A673 (cell line): ENCODE data around the gene SDF4. TPM values are rescaled to one million over a fixed set of nuclear protein-coding genes. Genes with fewer than 3 reads are reported as not detected.
"Not testable (repeated sequence)": the region's sequence is repeated elsewhere in the genome, so short reads cannot be mapped to it uniquely, and the experiment has no call there.

ENCODE experiments used
- BruUV-seq: library from RNA; stranded (reverse); fragments of 400-500 nt; replicated peaks from 2 replicates; lab custom pipeline; 2021; lab: Mats Ljungman, UMichigan
- CTCF ChIA-PET: fragments of 300-600 bp; sonication (Branson Sonifier 250); formaldehyde crosslinking; loops from one replicate; lab custom pipeline; 2022; ENCODE audit warnings: antibody characterized with exemption; lab: Charles Lee
- POLR2A ChIA-PET: fragments of 300-600 bp; sonication (Branson Sonifier 250); formaldehyde crosslinking; loops from one replicate; lab custom pipeline; 2022; ENCODE audit warnings: antibody characterized with exemption; ENCODE audit not compliant: low non-redundant PET; lab: Charles Lee
- DNase-seq: peaks from one replicate; pipeline ENCODE4 v3.0.0-alpha.2; 2015; ENCODE audit warnings: low spot score
- H3K27ac ChIP-seq: fragments of 200-600 bp; sonication (generic); 2 replicates; pipeline ENCODE4 v1.5.1; 2016; ENCODE audit warnings: mixed run types, low read depth, mild to moderate bottlenecking, mixed read lengths, antibody characterized with exemption, low read length; ENCODE audit not compliant: poor library complexity, severe bottlenecking
- H3K27me3 ChIP-seq: fragments of 200-600 bp; sonication (generic); replicated peaks from 2 replicates; pipeline ENCODE4 v1.6.1; 2017; ENCODE audit warnings: mixed run types, low read depth, mild to moderate bottlenecking, mixed read lengths, antibody characterized with exemption, low read length; ENCODE audit not compliant: insufficient read depth, poor library complexity
- H3K36me3 ChIP-seq: fragments of 200-600 bp; sonication (generic); 2 replicates; pipeline ENCODE4 v1.6.1; 2016; ENCODE audit warnings: mixed run types, mild to moderate bottlenecking, mixed read lengths, antibody characterized with exemption, low read length; ENCODE audit not compliant: insufficient read depth, poor library complexity, severe bottlenecking
- H3K4me1 ChIP-seq: fragments of 200-600 bp; sonication (generic); 2 replicates; pipeline ENCODE4 v1.6.1; 2017; ENCODE audit warnings: mixed run types, mild to moderate bottlenecking, mixed read lengths, antibody characterized with exemption, low read length; ENCODE audit not compliant: insufficient read depth, poor library complexity, severe bottlenecking
- H3K4me3 ChIP-seq: fragments of 200-600 bp; sonication (generic); 2 replicates; pipeline ENCODE4 v1.5.1; 2016; ENCODE audit warnings: low read depth, mixed run types, mild to moderate bottlenecking, mixed read lengths, low read length; ENCODE audit not compliant: poor library complexity, severe bottlenecking
- H3K9me3 ChIP-seq: fragments of 200-600 bp; sonication (generic); 2 replicates; pipeline ENCODE4 v1.6.1; 2016; ENCODE audit warnings: mixed run types, low read depth, mild to moderate bottlenecking, mixed read lengths, antibody characterized with exemption, low read length; ENCODE audit not compliant: poor library complexity, severe bottlenecking
- CTCF ChIP-seq: fragments of 300-800, 200-600 bp; sonication (generic); conservative IDR thresholded peaks from 2 replicates; pipeline ENCODE4 v1.5.1; 2017; ENCODE audit warnings: low read depth, mild to moderate bottlenecking, antibody characterized with exemption, low read length, moderate library complexity, mixed read lengths
- EZH2 ChIP-seq: fragments of 200-600 bp; sonication (generic); IDR thresholded peaks from 2 replicates; pipeline ENCODE4 v1.6.1; 2017; ENCODE audit warnings: borderline replicate concordance, low read depth, mild to moderate bottlenecking, mixed read lengths, antibody characterized with exemption, low read length; ENCODE audit not compliant: poor library complexity, severe bottlenecking
- intact Hi-C: fragments of 100-400 bp; cut with micrococcal nuclease; formaldehyde crosslinking; loops from one replicate; pipeline ENCODE4 v1.10.0; 2022; ENCODE audit not compliant: unreplicated experiment
- total RNA-seq: library from RNA; stranded (reverse); gene quantifications from 2 replicates; pipeline ENCODE4 v1.2.3, GENCODE V29; 2021

Gene SDF4
- total RNA-seq, 1 experiment from 2014 or later: 133 TPM

- POLR2A ChIA-PET: no interaction called here
- no TSS peak for BruUV-seq
- CTCF ChIA-PET: no interaction called here
Observed at GRCh38 chr1:1176931-1177330, 54.9 kb downstream of the SDF4 start.

GRCh38 chr1:1176063-1176761 is 55.6 kb downstream of the SDF4 start:
- BruUV-seq, H3K36me3 ChIP-seq, POLR2A ChIA-PET, H3K9me3 ChIP-seq, H3K4me3 ChIP-seq, intact Hi-C loops, H3K27ac ChIP-seq, DNase-seq, H3K4me1 ChIP-seq, H3K27me3 ChIP-seq, CTCF ChIA-PET: not testable (repeated sequence)

More at GRCh38 chr1:1176931-1177330, 54.9 kb downstream of the SDF4 start:
- intact Hi-C loops: no loop called here
- DNase-seq: no peak
- Histone ChIP-seq H3K4me3 (no peak overlapping the region), H3K27me3 (no peaks in the 10 kb centered on the region), H3K4me1 (peaks cover under 1% of the 10 kb centered on the region), H3K9me3 (no peaks in the 10 kb centered on the region), H3K27ac (no peak overlapping the region), H3K36me3 (no peaks in the 10 kb centered on the region)
- no peak for TF ChIP-seq EZH2
- TF ChIP-seq CTCF: no peak

GRCh38 chr1:1175221-1176062 is 56.4 kb downstream of the SDF4 start:
- TF ChIP-seq CTCF (no peak), EZH2 (no peak)
- no peak for DNase-seq
- intact Hi-C loops: no loop called here
- Histone ChIP-seq H3K9me3 (no peaks in the 10 kb centered on the region), H3K27ac (no peak overlapping the region), H3K27me3 (no peaks in the 10 kb centered on the region), H3K36me3 (no peaks in the 10 kb centered on the region), H3K4me3 (no peak overlapping the region), H3K4me1 (peaks cover 16% of the 10 kb centered on the region)
- ChIA-PET CTCF (no interaction called here), POLR2A (no interaction called here)
- BruUV-seq: no TSS peak
